H54 (cell line): ENCODE data around the gene NSD2.

Source experiments
- DNase-seq: peaks from one replicate; pipeline ENCODE4 v3.0.0; 2011; ENCODE audit warnings: low spot score, mixed read lengths; ENCODE audit not compliant: insufficient read length
- FAIRE-seq: peaks from 3 replicates; lab custom pipeline; 2011; peaks lifted over from hg19 to GRCh38; lab: Jason Lieb, UNC
- POLR2A ChIP-seq: IDR thresholded peaks from 2 replicates; pipeline ENCODE4 v1.6.1; 2011; ENCODE audit warnings: low read depth, mild to moderate bottlenecking, low read length

Gene NSD2

GRCh38 chr4:1943928-1944327 is 72.7 kb downstream of the NSD2 start:
- no peak for TF ChIP-seq POLR2A
- DNase-seq (no peak), FAIRE-seq (no peak)

- FAIRE-seq (no peak), DNase-seq (no peak)
- TF ChIP-seq POLR2A = no peak
Measured at GRCh38 chr4:1945124-1945895, 74.1 kb downstream of the NSD2 start.

GRCh38 chr4:1945912-1946311 is 74.7 kb downstream of the NSD2 start:
- DNase-seq (no peak), FAIRE-seq (no peak)
- TF ChIP-seq POLR2A = no peak

DNA sequence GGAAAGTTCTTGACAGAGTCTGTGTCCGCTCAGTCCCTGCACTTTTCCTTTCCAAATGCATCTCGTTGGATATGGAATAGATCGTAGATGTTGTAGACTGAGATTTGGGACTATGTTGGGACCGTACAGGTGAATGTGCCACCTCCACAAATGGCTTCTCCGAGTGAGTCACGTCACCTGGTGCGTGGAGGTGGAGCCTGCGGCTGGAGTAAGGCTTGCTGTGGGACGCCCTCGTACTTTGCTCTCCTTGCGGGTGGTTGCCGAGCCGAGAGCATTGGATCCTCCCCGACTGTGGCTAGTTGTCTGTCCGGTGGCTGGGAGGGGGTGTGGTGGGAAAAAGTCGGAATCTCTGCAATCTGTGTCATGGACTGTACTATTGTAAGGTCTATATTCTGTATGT is 77.0 kb downstream of the NSD2 start:
- no peak for FAIRE-seq
- TF ChIP-seq POLR2A = no peak
- DNase-seq = no peak

GRCh38 chr4:1948892-1949436 is 77.8 kb downstream of the NSD2 start:
- no peak for FAIRE-seq
- no peak for TF ChIP-seq POLR2A
- no peak for DNase-seq

- DNase-seq = no peak
- FAIRE-seq = no peak
- TF ChIP-seq POLR2A = no peak
Measured at GRCh38 chr4:1950369-1950768, 79.2 kb downstream of the NSD2 start.

DNA sequence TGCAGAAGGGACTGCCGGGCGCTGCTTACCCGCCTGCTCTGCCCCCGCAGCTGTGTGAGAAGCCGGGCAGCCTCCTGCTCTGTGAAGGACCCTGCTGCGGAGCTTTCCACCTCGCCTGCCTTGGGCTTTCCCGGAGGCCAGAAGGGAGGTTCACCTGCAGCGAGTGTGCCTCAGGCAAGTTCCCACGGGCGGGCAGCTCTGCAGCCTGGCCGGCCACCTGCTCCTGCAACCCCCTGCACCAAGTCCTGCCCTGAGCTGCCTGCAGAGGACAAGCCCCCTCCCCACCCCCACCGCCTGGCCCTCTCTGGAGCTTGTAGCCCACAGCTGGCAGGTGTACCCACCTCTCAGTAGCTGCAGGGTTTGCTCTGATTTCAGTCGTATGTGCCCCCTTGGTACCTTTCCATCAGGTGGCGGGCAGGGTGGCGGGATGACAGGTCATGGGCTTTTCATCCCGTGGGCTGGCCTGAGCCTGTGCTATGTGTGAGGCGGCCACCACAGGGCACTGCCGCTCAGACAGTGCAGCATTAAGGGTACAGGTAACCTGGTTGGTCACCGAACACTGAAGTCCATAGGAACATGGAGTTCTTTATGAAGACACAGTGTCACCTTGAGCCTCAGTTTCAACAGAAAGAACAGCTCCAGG is 81.0 kb downstream of the NSD2 start:
- FAIRE-seq = no peak
- TF ChIP-seq POLR2A = no peak
- DNase-seq = no peak

GRCh38 chr4:1952719-1953118 is 81.5 kb downstream of the NSD2 start:
- no peak for TF ChIP-seq POLR2A
- FAIRE-seq (no peak), DNase-seq (no peak)

DNA sequence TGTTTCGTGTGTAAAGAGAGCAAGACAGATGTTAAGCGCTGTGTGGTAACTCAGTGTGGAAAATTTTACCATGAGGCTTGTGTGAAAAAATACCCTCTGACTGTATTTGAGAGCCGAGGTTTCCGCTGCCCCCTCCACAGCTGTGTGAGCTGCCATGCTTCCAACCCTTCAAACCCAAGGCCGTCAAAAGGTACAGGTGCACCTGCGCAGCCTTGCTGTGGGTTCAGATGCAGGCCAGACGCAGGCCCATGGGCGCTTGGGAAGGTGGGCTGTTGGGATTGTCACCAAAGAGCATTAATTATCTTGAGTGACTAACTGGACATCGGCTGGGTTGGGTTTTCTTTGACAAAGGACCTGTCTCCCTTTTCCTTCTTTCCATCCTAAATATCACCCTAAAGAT is 82.1 kb downstream of the NSD2 start:
- no peak for DNase-seq
- no peak for FAIRE-seq
- TF ChIP-seq POLR2A = no peak

- FAIRE-seq = no peak
- no peak for TF ChIP-seq POLR2A
- no peak for DNase-seq
Measured at GRCh38 chr4:1956631-1957030, 85.4 kb downstream of the NSD2 start.

DNA sequence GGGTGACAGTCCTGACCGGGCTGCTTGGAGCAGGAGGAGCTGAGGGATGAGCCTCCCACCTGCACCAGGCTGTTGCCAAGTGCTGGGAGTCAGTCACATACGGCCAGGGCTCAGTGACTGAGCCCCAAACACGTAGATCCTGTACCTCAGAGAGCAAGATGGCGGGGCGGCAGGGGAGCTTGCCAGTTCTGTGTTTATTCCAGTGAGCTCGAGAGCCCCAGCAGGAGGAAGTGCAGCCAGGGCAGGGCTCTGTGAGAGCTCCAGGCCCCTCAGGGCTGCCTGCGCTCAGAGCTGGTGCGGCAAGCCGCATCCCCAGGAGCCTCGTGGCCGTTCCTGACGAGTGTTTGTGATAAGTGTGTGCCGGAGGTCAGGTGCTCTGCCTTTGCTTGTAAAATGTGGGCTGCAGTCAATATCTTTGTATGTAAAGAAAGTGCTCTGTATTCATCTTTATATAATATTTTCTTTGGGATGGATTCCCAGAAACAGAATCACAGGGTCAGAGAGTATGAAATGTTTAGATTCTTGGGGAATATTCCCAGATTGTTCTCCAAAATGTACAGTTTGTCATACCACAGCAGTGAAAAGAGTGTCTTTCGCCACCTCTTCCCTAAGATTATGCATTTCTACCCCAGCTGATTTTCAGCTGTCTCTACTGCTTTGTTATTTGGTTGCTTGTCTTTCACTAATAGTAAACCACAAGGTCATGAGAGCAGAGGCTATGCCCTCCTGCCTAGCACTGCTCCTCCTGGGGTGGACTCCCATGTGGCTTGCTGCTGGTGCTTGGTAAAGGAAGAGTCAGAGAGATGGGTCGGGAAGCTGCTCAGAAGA is 87.3 kb downstream of the NSD2 start:
- DNase-seq (no peak), FAIRE-seq (no peak)
- TF ChIP-seq POLR2A = no peak

- no peak for TF ChIP-seq POLR2A
- DNase-seq = no peak
- no peak for FAIRE-seq
Measured at GRCh38 chr4:1959104-1959384, 87.9 kb downstream of the NSD2 start.

GRCh38 chr4:1960170-1960825 is 89.1 kb downstream of the NSD2 start:
- no peak for TF ChIP-seq POLR2A
- FAIRE-seq (no peak), DNase-seq (no peak)

DNA sequence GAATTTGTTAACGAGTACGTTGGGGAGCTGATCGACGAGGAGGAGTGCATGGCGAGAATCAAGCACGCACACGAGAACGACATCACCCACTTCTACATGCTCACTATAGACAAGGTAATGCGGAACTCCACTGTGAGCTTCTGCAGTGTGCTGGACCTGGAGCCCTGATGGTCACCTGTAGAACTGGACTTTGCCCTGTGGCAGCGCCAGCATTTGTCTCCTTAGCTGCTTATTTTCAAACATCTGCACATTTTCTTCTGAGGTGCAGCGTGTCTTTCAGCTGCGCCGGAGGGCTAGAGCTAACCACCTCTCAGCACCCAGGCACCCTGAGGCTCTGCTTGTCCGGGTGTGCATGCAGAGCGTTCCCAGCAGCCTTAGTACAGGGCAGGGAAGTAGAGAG is 89.8 kb downstream of the NSD2 start:
- FAIRE-seq (no peak), DNase-seq (no peak)
- no peak for TF ChIP-seq POLR2A

GRCh38 chr4:1961563-1961962 is 90.4 kb downstream of the NSD2 start:
- FAIRE-seq (no peak), DNase-seq (no peak)

More at GRCh38 chr4:1961563-1961962, 90.4 kb downstream of the NSD2 start:
- TF ChIP-seq POLR2A = no peak
